Activated T-cell treated with anti-CD3 and anti-CD28 coated beads for 1 hour (primary cell): ENCODE data around the gene CDCA7.
"Not testable (repeated sequence)": the region's sequence is repeated elsewhere in the genome, so short reads cannot be mapped to it uniquely, and the experiment has no call there.

Experiments used
- DNase-seq: peaks from one replicate; pipeline ENCODE4 v3.0.0-alpha.2; 2020; ENCODE audit warnings: low read depth

The CDCA7 gene

DNA sequence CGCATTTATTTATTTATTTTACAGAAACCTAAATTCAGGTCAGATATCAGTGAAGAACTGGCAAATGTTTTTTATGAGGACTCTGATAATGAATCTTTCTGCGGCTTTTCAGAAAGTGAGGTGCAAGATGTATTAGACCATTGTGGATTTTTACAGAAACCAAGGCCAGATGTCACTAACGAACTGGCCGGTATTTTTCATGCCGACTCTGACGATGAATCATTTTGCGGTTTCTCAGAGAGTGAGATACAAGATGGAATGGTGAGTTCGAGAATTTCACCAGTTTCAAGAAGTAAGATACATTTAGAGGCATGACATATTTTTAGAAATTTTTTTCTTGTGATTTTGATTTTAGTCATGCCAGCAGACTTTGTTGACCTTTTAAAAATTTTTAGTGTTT lies 4.6 kb downstream of the CDCA7 start:
- no peak for DNase-seq

DNA sequence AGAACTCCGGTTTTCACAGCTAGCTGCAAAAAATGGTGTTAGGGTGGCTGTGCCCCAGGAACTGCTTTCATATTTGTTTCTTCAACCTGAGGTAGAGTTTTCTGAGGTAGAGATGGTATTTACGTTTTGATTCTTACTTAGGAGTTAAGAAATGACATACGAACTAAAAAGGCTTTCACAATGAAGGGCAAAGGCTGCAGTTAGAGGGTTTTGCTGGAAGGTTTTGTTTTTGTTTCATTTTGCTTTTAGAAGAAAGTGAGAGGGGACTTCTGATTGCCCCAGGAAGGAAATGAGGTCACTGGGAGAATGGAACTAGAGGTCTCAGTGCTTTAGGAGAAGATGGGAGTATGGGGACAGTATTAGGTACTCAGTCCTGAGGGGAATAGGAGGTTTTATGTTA lies 15.5 kb downstream of the CDCA7 start:
- no peak for DNase-seq

- DNase-seq, result no peak
Measured at GRCh38 chr2:173371023-173371422, 16.4 kb downstream of the CDCA7 start.

GRCh38 chr2:173373290-173373689 lies 18.6 kb downstream of the CDCA7 start:
- DNase-seq, result no peak

GRCh38 chr2:173374634-173375033 lies 20.0 kb downstream of the CDCA7 start:
- no peak for DNase-seq

- DNase-seq, result not testable (repeated sequence)
Measured at GRCh38 chr2:173385534-173385933, 30.9 kb downstream of the CDCA7 start.

GRCh38 chr2:173386021-173386737 lies 31.5 kb downstream of the CDCA7 start:
- DNase-seq, result no peak

DNA sequence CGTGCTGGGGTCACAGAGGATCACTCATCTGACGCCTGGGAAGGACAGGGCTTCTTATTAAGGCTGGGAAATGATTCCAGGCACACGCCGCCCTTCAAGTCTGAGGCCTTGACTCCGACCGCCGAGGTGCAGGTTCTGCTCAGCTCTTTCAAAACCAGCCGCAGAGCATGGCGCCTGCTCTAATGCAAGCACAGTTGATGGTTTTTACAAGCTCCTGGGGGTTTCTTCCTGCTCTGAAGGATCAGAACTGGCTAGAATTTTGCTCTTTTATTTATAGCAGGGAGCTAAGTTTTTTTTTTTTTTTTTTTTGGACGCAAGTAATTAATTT lies 32.0 kb downstream of the CDCA7 start:
- no peak for DNase-seq

DNA sequence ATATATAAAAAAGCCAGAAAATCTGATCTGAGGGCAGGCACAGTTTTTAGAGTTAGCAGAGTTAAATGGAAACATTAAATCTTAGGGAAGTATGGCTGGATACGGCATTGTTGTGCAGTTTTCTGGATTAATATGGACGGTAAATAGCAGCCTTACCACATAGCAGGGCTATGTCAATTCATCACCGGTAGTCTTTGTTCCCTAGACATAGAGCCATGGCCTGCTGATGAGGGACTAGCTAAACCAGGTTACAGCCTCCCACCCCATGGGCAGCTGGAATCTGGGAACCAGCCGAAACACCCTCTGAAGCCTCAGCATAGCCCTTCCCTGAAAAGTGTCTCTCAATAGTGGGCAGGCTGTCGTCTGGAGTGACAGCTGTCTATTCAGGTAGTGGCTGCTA lies 32.4 kb downstream of the CDCA7 start:
- no peak for DNase-seq

DNA sequence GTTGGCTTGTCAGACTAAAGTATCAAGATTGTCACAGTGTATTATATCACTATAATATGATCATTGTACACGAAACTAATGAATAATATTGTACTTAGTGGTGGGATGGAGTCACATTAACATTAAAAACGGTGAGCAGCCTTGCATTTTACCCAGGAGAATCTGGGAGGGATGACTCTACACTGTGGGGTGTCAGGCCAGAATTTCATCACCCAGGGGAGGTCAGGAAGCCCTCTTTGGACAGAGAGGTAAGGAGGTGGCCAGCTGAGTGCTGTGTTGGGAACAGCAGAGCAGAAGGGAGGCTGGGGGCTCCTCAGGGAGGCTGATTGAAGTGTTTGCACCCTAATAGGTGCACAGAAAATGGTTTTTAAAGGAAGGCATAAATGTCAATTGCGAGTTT lies 33.0 kb downstream of the CDCA7 start:
- no peak for DNase-seq

DNA sequence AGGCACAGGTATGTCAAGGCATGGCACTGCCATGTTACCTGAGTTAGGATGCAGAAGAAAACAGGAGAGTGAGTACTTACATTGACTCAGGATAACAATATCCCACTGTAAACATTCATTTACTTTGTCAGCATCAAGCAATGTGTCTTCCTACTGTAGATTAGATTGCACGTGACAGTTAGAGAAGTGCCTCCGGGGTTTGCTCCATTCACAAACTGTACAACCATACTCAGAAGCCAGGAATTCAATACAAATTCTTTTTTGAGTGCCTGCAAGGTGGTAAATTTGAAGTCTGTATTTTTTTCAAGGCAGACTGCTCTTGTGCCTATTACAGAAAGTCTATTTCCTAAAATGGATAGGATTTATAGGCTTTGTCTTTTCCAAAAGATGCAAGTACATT lies 34.1 kb downstream of the CDCA7 start:
- DNase-seq, result no peak

GRCh38 chr2:173390036-173390435 lies 35.4 kb downstream of the CDCA7 start:
- DNase-seq, result no peak

GRCh38 chr2:173392731-173393130 lies 38.1 kb downstream of the CDCA7 start:
- DNase-seq, result no peak

DNA sequence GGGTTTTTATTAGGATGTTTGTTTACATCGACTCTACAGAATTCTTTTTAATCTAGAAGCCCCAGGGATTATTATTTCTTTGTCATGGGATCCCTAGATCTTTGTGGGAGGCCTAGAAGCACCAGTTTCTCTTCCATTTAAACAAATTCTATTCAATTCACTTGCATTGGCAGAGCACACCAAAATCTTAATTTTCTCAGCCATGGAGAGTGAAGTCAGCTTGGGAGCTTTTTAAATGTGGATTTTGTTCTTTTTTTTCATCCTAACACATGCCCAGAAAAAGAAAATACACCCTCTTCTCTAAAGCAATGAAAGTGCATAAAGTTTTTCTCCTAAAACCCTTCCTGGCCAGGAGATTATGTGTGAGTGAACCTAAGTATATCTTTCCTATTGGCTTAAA lies 38.5 kb downstream of the CDCA7 start:
- no peak for DNase-seq

DNA sequence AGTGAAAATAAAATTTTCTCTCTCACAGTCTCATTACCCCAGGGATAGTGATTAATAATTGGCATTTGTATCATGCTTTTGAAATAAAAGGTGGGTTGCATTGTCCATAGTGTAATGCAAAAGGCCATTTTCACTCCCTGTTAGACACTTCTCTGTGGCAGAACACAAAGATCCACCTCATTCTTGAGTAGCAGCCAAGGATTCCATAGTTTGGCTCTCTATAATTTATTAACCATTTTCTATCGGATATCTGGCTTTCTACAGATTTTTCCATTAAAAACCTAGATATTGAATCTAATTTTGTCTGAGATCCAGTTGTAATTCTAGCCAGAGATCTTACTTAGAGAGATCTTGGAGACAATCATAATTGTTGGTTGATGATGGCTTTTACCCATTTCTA lies 39.0 kb downstream of the CDCA7 start:
- DNase-seq, result no peak

- DNase-seq, result no peak
Measured at GRCh38 chr2:173394091-173394974, 39.7 kb downstream of the CDCA7 start.

DNA sequence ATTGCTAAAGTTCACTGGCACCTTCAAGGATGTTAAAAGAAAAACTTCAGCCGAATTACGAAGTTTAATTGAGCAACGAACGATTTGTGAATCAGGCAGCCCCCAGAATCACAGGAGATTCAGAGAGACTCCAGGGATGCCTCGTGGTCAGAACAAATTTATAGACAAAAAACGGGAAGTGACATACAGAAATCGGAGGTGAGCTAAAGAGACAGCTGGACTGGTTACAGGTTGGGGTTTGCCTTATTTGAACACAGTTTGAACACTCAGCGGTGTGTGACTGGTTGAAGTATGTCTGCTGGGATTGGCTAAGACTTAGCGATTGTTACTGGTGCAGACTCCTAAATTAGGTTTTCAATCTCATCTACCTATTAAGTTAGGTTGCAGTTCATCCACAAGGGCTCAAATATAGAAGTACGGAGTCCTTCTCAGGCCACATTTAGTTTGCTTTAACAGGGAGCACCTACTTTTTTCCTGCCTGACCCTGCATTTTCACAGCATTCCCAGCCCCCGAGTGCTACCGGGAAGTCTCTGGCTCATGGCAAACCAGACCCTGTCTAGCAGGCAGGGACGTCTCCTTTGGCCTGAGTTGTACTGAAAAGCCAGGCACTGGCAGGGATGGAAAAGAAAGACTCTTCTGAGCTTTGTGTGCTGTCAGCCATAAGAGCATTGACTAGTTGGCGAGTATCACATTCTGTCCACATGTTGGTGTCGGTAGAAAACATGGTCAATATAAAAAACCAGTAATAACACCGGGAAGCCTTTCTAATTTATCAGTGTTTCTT lies 41.1 kb downstream of the CDCA7 start:
- DNase-seq, result no peak

DNA sequence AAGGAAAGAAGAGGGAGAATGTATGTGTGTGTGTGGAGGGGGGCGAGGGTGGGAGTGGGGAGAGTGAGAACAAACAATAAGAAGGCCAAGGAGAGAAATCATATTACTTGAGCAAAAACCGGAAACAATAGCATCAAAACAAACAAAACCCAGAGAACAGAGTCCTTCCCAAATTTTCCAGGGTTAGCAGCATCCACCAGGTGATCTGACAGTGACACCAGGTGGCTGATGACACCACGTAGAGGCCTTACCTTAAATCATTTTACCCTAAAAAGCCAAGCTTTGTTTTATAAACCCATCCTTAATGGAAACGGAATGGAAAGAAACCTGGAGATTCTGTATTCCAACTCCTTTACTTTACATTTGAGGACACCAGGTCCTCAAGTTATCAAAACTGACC lies 42.9 kb downstream of the CDCA7 start:
- DNase-seq, result no peak

DNA sequence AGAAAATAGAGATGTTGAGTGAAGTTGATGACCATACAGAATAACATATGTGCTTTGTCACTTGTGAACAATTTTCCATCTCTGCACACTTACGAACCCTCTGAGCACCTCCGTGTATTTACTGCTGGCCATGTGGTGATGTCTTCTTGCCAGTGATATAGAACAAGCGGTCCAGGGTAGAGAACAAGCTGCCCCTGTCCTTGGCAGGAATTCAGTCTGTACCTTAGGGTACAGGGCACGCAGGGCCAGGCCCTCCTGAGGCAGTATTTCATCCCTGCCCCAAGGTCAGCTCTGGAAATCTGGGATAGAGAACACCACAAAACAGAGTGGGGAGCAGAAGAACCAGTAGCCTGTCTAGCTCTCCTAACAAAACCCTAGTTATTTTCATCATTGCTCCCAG lies 44.6 kb downstream of the CDCA7 start:
- DNase-seq, result no peak

- no peak for DNase-seq
Measured at GRCh38 chr2:173400760-173401159, 46.1 kb downstream of the CDCA7 start.

GRCh38 chr2:173401716-173402326 lies 47.1 kb downstream of the CDCA7 start:
- no peak for DNase-seq

DNA sequence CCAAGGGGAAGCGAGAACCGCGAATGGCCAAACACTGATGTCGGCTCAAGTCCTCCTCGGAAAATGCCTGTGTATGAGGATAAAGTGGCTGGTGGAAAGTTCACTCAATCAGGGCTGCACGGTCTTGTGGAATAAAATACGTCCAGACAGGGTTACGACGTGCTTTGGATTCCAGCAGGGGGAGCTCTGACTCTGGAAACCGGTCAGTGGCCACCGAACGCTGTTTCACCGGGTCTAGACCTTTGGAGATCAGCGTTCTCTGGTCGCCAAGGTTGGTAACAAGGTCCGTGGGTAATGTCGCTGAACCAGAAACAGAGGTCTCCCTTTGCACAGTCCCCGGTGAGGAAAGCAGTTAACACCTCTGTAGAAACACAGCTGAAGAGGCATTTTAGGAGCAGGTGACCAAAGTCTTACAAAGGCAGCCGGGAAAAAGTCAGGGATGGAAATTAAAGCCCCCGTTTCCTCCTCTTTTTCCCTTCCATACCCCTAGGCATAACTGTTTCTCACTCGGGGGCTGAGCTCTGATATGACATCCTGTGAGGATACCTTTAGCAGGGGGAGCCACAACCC lies 47.8 kb downstream of the CDCA7 start:
- peak; percentile 61 for DNase-seq
